Stimulated activated effector memory CD8-positive, alpha-beta T cell treated with anti-CD3 and anti-CD28 coated beads, Interleukin-12 subunit alpha, Interleukin-12 subunit beta, amount 100 ng/mL, for 72 hours (primary cell): Measurements from ENCODE around the gene MYO5C.

Source experiments
- ATAC-seq: fragments of 150-1000 bp; cut with Tn5 transposase; 2 replicates; pipeline ENCODE4 v1.10.0; 2021
- DNase-seq, 2 donors: peaks; one replicate each; pipeline ENCODE4 v3.0.0; 2021 to 2022; ENCODE audit warnings: low spot score in 2 of 2
- H3K27ac Mint-ChIP-seq: one replicate; pipeline ENCODE4 v1.8.0; 2022; ENCODE audit warnings: mild to moderate bottlenecking, mixed read lengths
- H3K36me3 Mint-ChIP-seq: one replicate; pipeline ENCODE4 v1.8.0; 2022; ENCODE audit warnings: mild to moderate bottlenecking, mixed read lengths
- H3K4me1 Mint-ChIP-seq: one replicate; pipeline ENCODE4 v1.8.0; 2022; ENCODE audit warnings: mixed read lengths
- H3K4me3 Mint-ChIP-seq: one replicate; pipeline ENCODE4 v1.8.0; 2022; ENCODE audit warnings: mild to moderate bottlenecking, mixed read lengths
- H3K9me3 Mint-ChIP-seq: one replicate; pipeline ENCODE4 v1.8.0; 2022; ENCODE audit warnings: mixed read lengths

The MYO5C gene

GRCh38 chr15:52326756-52327155 lies 31.2 kb upstream of the MYO5C start:
- Mint-ChIP-seq H3K4me1 (peaks cover 8% of the 10 kb centered on the region), H3K9me3 (no peaks in the 10 kb centered on the region), H3K4me3 (no peak overlapping the region), H3K36me3 (peaks cover 86% of the 10 kb centered on the region), H3K27ac (no peak overlapping the region)
- DNase-seq (no peak), ATAC-seq (no peak)

GRCh38 chr15:52324109-52324508 lies 28.5 kb upstream of the MYO5C start:
- Mint-ChIP-seq H3K4me3 (no peak overlapping the region), H3K36me3 (peaks cover 95% of the 10 kb centered on the region), H3K27ac (peak overlapping the region; percentile 30), H3K9me3 (no peaks in the 10 kb centered on the region), H3K4me1 (no peaks in the 10 kb centered on the region)
- DNase-seq (no peak), ATAC-seq (no peak)

GRCh38 chr15:52318729-52319500 lies 23.3 kb upstream of the MYO5C start:
- H3K27ac Mint-ChIP-seq, result peak overlapping the region; percentile 1
- no peaks in the 10 kb centered on the region for H3K4me1 Mint-ChIP-seq
- H3K4me3 Mint-ChIP-seq, result no peak overlapping the region
- DNase-seq (no peak), ATAC-seq (no peak)
- peaks cover 97% of the 10 kb centered on the region for H3K36me3 Mint-ChIP-seq
- no peaks in the 10 kb centered on the region for H3K9me3 Mint-ChIP-seq

- H3K4me1 Mint-ChIP-seq, result no peaks in the 10 kb centered on the region
- DNase-seq (no peak), ATAC-seq (no peak)
- no peaks in the 10 kb centered on the region for H3K9me3 Mint-ChIP-seq
- no peak overlapping the region for H3K27ac Mint-ChIP-seq
- H3K4me3 Mint-ChIP-seq, result no peak overlapping the region
- H3K36me3 Mint-ChIP-seq, result peaks cover 100% of the 10 kb centered on the region
These were observed 22.1 kb upstream of the MYO5C start for GRCh38 chr15:52317688-52318087.

- Mint-ChIP-seq H3K9me3 (no peaks in the 10 kb centered on the region), H3K36me3 (peaks cover 100% of the 10 kb centered on the region), H3K4me1 (no peaks in the 10 kb centered on the region), H3K27ac (no peak overlapping the region), H3K4me3 (no peak overlapping the region)
- ATAC-seq, result no peak
- no peak for DNase-seq
These were observed 21.4 kb upstream of the MYO5C start for GRCh38 chr15:52317022-52317421.

GRCh38 chr15:52309154-52309548 lies 13.5 kb upstream of the MYO5C start:
- no peak overlapping the region for H3K27ac Mint-ChIP-seq
- H3K36me3 Mint-ChIP-seq, result peaks cover 40% of the 10 kb centered on the region
- no peaks in the 10 kb centered on the region for H3K4me1 Mint-ChIP-seq
- ATAC-seq, result peak; percentile 57
- no peak overlapping the region for H3K4me3 Mint-ChIP-seq
- no peaks in the 10 kb centered on the region for H3K9me3 Mint-ChIP-seq
- no peak for DNase-seq

GRCh38 chr15:52308446-52309153 lies 13.0 kb upstream of the MYO5C start:
- H3K9me3 Mint-ChIP-seq, result no peaks in the 10 kb centered on the region
- H3K36me3 Mint-ChIP-seq, result peaks cover 35% of the 10 kb centered on the region
- H3K27ac Mint-ChIP-seq, result no peak overlapping the region
- DNase-seq (no peak), ATAC-seq (peak; percentile 53)
- H3K4me3 Mint-ChIP-seq, result no peak overlapping the region
- H3K4me1 Mint-ChIP-seq, result no peaks in the 10 kb centered on the region

GRCh38 chr15:52307847-52308246 lies 12.2 kb upstream of the MYO5C start:
- Mint-ChIP-seq H3K27ac (no peak overlapping the region), H3K36me3 (peaks cover 27% of the 10 kb centered on the region), H3K4me1 (no peaks in the 10 kb centered on the region), H3K9me3 (no peaks in the 10 kb centered on the region), H3K4me3 (no peak overlapping the region)
- no peak for ATAC-seq
- DNase-seq, result no peak

GRCh38 chr15:52306270-52306669 lies 10.7 kb upstream of the MYO5C start:
- H3K9me3 Mint-ChIP-seq, result no peaks in the 10 kb centered on the region
- DNase-seq, result no peak
- no peak overlapping the region for H3K4me3 Mint-ChIP-seq
- no peak overlapping the region for H3K27ac Mint-ChIP-seq
- H3K36me3 Mint-ChIP-seq, result peaks cover 12% of the 10 kb centered on the region
- peak; percentile 76 for ATAC-seq
- H3K4me1 Mint-ChIP-seq, result no peaks in the 10 kb centered on the region

GRCh38 chr15:52303093-52303772 lies 7.6 kb upstream of the MYO5C start:
- no peaks in the 10 kb centered on the region for H3K36me3 Mint-ChIP-seq
- H3K9me3 Mint-ChIP-seq, result no peaks in the 10 kb centered on the region
- no peak overlapping the region for H3K4me3 Mint-ChIP-seq
- ATAC-seq (no peak), DNase-seq (no peak)
- H3K27ac Mint-ChIP-seq, result no peak overlapping the region
- H3K4me1 Mint-ChIP-seq, result no peaks in the 10 kb centered on the region

- ATAC-seq, result no peak
- no peaks in the 10 kb centered on the region for H3K4me1 Mint-ChIP-seq
- no peaks in the 10 kb centered on the region for H3K36me3 Mint-ChIP-seq
- H3K4me3 Mint-ChIP-seq, result no peak overlapping the region
- H3K9me3 Mint-ChIP-seq, result no peaks in the 10 kb centered on the region
- no peak for DNase-seq
- H3K27ac Mint-ChIP-seq, result no peak overlapping the region
These were observed 5.8 kb upstream of the MYO5C start for GRCh38 chr15:52301265-52301847.

- H3K36me3 Mint-ChIP-seq, result no peaks in the 10 kb centered on the region
- peak overlapping the region; percentile 34 for H3K4me3 Mint-ChIP-seq
- no peaks in the 10 kb centered on the region for H3K9me3 Mint-ChIP-seq
- DNase-seq, result peak in 1 of 2 donors; percentile 43
- peak; percentile 14 for ATAC-seq
- no peak overlapping the region for H3K27ac Mint-ChIP-seq
- peaks cover 16% of the 10 kb centered on the region for H3K4me1 Mint-ChIP-seq
These were observed 653 bp downstream of the MYO5C start for GRCh38 chr15:52294881-52295420.

GRCh38 chr15:52292780-52293392 lies 2.7 kb downstream of the MYO5C start:
- H3K27ac Mint-ChIP-seq, result no peak overlapping the region
- no peak for DNase-seq
- peaks cover 19% of the 10 kb centered on the region for H3K4me1 Mint-ChIP-seq
- ATAC-seq, result no peak
- no peak overlapping the region for H3K4me3 Mint-ChIP-seq
- no peaks in the 10 kb centered on the region for H3K36me3 Mint-ChIP-seq
- no peaks in the 10 kb centered on the region for H3K9me3 Mint-ChIP-seq

GRCh38 chr15:52291204-52291603 lies 4.4 kb downstream of the MYO5C start:
- no peak overlapping the region for H3K4me3 Mint-ChIP-seq
- peak; percentile 29 for ATAC-seq
- H3K27ac Mint-ChIP-seq, result no peak overlapping the region
- no peaks in the 10 kb centered on the region for H3K36me3 Mint-ChIP-seq
- no peak for DNase-seq
- H3K4me1 Mint-ChIP-seq, result peaks cover 19% of the 10 kb centered on the region
- H3K9me3 Mint-ChIP-seq, result no peaks in the 10 kb centered on the region

GRCh38 chr15:52290800-52291199 lies 4.8 kb downstream of the MYO5C start:
- no peak for ATAC-seq
- H3K4me1 Mint-ChIP-seq, result peaks cover 19% of the 10 kb centered on the region

More at GRCh38 chr15:52290800-52291199, 4.8 kb downstream of the MYO5C start:
- Mint-ChIP-seq H3K4me3 (no peak overlapping the region), H3K36me3 (no peaks in the 10 kb centered on the region), H3K27ac (no peak overlapping the region), H3K9me3 (no peaks in the 10 kb centered on the region)
- no peak for DNase-seq
